ENCODE measurements around the gene IVNS1ABP. TPM values are rescaled to one million over a fixed set of nuclear protein-coding genes. Genes with fewer than 3 reads are reported as not detected.

The IVNS1ABP gene
- total RNA-seq, 1 donor from 2014 or later: 88.6 TPM

- no peak overlapping the region for H3K27ac ChIP-seq
- no peak overlapping the region for H3K4me3 ChIP-seq
- peaks cover 100% of the 10 kb centered on the region for H3K36me3 ChIP-seq
- no peak for TF ChIP-seq CTCF (IDR thresholded peaks at IDR 0.05)
- H3K9me3 ChIP-seq: no peaks in the 10 kb centered on the region
- H3K4me1 ChIP-seq: no peaks in the 10 kb centered on the region
- intact Hi-C loops (cut with DNase I): no loop called here
- H3K27me3 ChIP-seq: no peaks in the 10 kb centered on the region
- ATAC-seq: no peak
- no peak for DNase-seq
Observed at GRCh38 chr1:185300152-185300551, 16.9 kb downstream of the IVNS1ABP start.

GRCh38 chr1:185297982-185298381 lies 19.1 kb downstream of the IVNS1ABP start:
- Histone ChIP-seq H3K9me3 (no peaks in the 10 kb centered on the region), H3K4me3 (no peak overlapping the region), H3K36me3 (peaks cover 90% of the 10 kb centered on the region), H3K4me1 (no peaks in the 10 kb centered on the region), H3K27me3 (no peaks in the 10 kb centered on the region), H3K27ac (no peak overlapping the region)
- ATAC-seq (no peak), DNase-seq (no peak)
- intact Hi-C loops (cut with DNase I): no loop called here
- TF ChIP-seq CTCF (IDR thresholded peaks at IDR 0.05): no peak

GRCh38 chr1:185295091-185295490 lies 22.0 kb downstream of the IVNS1ABP start:
- ATAC-seq (no peak), DNase-seq (no peak)
- no peak overlapping the region for H3K27ac ChIP-seq
- H3K27me3 ChIP-seq: no peaks in the 10 kb centered on the region
- no peak overlapping the region for H3K4me3 ChIP-seq
- no peak for TF ChIP-seq CTCF (IDR thresholded peaks at IDR 0.05)
- H3K36me3 ChIP-seq: peaks cover 61% of the 10 kb centered on the region
- H3K4me1 ChIP-seq: no peaks in the 10 kb centered on the region
- intact Hi-C loops (cut with DNase I): no loop called here
- H3K9me3 ChIP-seq: no peaks in the 10 kb centered on the region

- DNase-seq: no peak
- no peaks in the 10 kb centered on the region for H3K27me3 ChIP-seq
- H3K4me1 ChIP-seq: no peaks in the 10 kb centered on the region
- H3K36me3 ChIP-seq: peaks cover 50% of the 10 kb centered on the region
- no peaks in the 10 kb centered on the region for H3K9me3 ChIP-seq
- no peak for ATAC-seq
- intact Hi-C loops (cut with DNase I): no loop called here
- H3K27ac ChIP-seq: no peak overlapping the region
- TF ChIP-seq CTCF (IDR thresholded peaks at IDR 0.05): no peak
- no peak overlapping the region for H3K4me3 ChIP-seq
Observed at GRCh38 chr1:185293967-185294542, 23.0 kb downstream of the IVNS1ABP start.

GRCh38 chr1:185292237-185292636 lies 24.8 kb downstream of the IVNS1ABP start:
- Histone ChIP-seq H3K27ac (no peak overlapping the region), H3K4me3 (no peak overlapping the region), H3K27me3 (no peaks in the 10 kb centered on the region), H3K9me3 (no peaks in the 10 kb centered on the region), H3K36me3 (peaks cover 32% of the 10 kb centered on the region), H3K4me1 (no peaks in the 10 kb centered on the region)
- no peak for DNase-seq
- intact Hi-C loops (cut with DNase I): no loop called here
- ATAC-seq: peak; percentile 41
- no peak for TF ChIP-seq CTCF (IDR thresholded peaks at IDR 0.05)

GRCh38 chr1:185291652-185292051 lies 25.4 kb downstream of the IVNS1ABP start:
- H3K9me3 ChIP-seq: no peaks in the 10 kb centered on the region
- H3K36me3 ChIP-seq: peaks cover 26% of the 10 kb centered on the region
- ATAC-seq (peak; percentile 49), DNase-seq (no peak)
- no peak overlapping the region for H3K27ac ChIP-seq
- no peaks in the 10 kb centered on the region for H3K4me1 ChIP-seq
- no peak for TF ChIP-seq CTCF (IDR thresholded peaks at IDR 0.05)
- intact Hi-C loops (cut with DNase I): no loop called here
- no peak overlapping the region for H3K4me3 ChIP-seq
- H3K27me3 ChIP-seq: no peaks in the 10 kb centered on the region
